Nephron (organoid): ENCODE measurements around the gene ALPG.
"Not testable (repeated sequence)": the region's sequence is repeated elsewhere in the genome, so short reads cannot be mapped to it uniquely, and the experiment has no call there.

Experiments
- H3K27ac Mint-ChIP-seq, 3 experiments: 2 replicates each; pipeline ENCODE4 v1.8.0; 2020; ENCODE audit warnings: mixed read lengths in 3 of 3, mild to moderate bottlenecking in 2 of 3, moderate library complexity in 1 of 3
- H3K27me3 Mint-ChIP-seq: 2 replicates; pipeline ENCODE4 v1.8.0; 2021; ENCODE audit warnings: low read depth, mild to moderate bottlenecking, moderate library complexity, mixed read lengths
- H3K36me3 Mint-ChIP-seq: 2 replicates; pipeline ENCODE4 v1.8.0; 2020; ENCODE audit warnings: low read depth, mixed read lengths
- H3K4me1 Mint-ChIP-seq: 2 replicates; pipeline ENCODE4 v1.8.0; 2020; ENCODE audit warnings: mixed read lengths
- H3K4me3 Mint-ChIP-seq, 3 experiments: 2 replicates each; pipeline ENCODE4 v1.8.0; 2020; ENCODE audit warnings: mild to moderate bottlenecking in 3 of 3, mixed read lengths in 3 of 3, moderate library complexity in 2 of 3
- H3K9me3 Mint-ChIP-seq: 2 replicates; pipeline ENCODE4 v1.8.0; 2020; ENCODE audit warnings: mixed read lengths
- TF ChIP-seq, protein P1 (sequence below), 3 experiments: fragments of 200-600 bp; sonication (generic); IDR thresholded peaks; one replicate each; pipeline ENCODE4 v1.5.0; 2021; ENCODE audit warnings: antibody characterized with exemption in 3 of 3; ENCODE audit not compliant: unreplicated experiment in 3 of 3

Gene ALPG

GRCh38 chr2:232406556-232407310 lies at the start of gene ALPG:
ALPG (plus strand) TSS chr2:232406844; CDS start chr2:232406895, 51 bp downstream.
- no peaks in the 10 kb centered on the region for H3K36me3 Mint-ChIP-seq
- no peaks in the 10 kb centered on the region for H3K4me1 Mint-ChIP-seq
- H3K27me3 Mint-ChIP-seq = peaks cover 34% of the 10 kb centered on the region
- H3K27ac Mint-ChIP-seq = no peak within 1 kb of the TSS
- H3K9me3 Mint-ChIP-seq = no peaks in the 10 kb centered on the region
- no peak within 1 kb of the TSS for H3K4me3 Mint-ChIP-seq
- TF ChIP-seq, protein P1, sequence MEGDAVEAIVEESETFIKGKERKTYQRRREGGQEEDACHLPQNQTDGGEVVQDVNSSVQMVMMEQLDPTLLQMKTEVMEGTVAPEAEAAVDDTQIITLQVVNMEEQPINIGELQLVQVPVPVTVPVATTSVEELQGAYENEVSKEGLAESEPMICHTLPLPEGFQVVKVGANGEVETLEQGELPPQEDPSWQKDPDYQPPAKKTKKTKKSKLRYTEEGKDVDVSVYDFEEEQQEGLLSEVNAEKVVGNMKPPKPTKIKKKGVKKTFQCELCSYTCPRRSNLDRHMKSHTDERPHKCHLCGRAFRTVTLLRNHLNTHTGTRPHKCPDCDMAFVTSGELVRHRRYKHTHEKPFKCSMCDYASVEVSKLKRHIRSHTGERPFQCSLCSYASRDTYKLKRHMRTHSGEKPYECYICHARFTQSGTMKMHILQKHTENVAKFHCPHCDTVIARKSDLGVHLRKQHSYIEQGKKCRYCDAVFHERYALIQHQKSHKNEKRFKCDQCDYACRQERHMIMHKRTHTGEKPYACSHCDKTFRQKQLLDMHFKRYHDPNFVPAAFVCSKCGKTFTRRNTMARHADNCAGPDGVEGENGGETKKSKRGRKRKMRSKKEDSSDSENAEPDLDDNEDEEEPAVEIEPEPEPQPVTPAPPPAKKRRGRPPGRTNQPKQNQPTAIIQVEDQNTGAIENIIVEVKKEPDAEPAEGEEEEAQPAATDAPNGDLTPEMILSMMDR (IDR thresholded peaks at IDR 0.05; ENCODE audit: unreplicated experiment in 3 of 3) = no peak

DNA sequence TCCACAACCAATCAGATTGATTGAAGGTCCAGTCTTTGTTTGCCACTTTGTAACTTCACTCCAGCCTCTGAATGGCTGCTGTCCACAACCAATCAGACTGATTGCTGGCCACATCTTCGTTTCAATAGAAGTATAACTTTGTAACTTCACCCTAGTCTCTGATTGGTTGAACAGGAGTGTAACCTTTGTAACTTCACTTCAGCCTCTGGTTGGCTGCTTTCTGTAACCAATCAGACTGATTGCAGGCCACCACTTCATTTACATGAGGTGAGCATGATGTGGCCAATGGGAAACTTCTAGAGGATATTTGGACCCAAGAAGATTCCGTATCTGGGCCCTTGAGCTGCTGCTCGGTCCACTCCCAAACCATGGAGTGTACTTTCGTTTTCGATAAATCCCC lies 45.0 kb upstream of the ALPG start:
- Mint-ChIP-seq H3K4me1 (no peaks in the 10 kb centered on the region), H3K4me3 (no peak overlapping the region), H3K27ac (no peak overlapping the region), H3K36me3 (no peaks in the 10 kb centered on the region), H3K9me3 (peaks cover 4% of the 10 kb centered on the region), H3K27me3 (no peaks in the 10 kb centered on the region)
- TF ChIP-seq, protein P1 (IDR thresholded peaks at IDR 0.05; ENCODE audit: unreplicated experiment in 3 of 3) = no peak

- Mint-ChIP-seq H3K4me1 (no peaks in the 10 kb centered on the region), H3K4me3 (no peak overlapping the region), H3K27ac (no peak overlapping the region), H3K36me3 (no peaks in the 10 kb centered on the region), H3K9me3 (peaks cover 4% of the 10 kb centered on the region), H3K27me3 (no peaks in the 10 kb centered on the region)
- TF ChIP-seq, protein P1 (IDR thresholded peaks at IDR 0.05; ENCODE audit: unreplicated experiment in 3 of 3) = no peak
Measured at GRCh38 chr2:232362174-232362900, 44.3 kb upstream of the ALPG start.

GRCh38 chr2:232363064-232363783 lies 43.4 kb upstream of the ALPG start:
- not testable (repeated sequence) for H3K36me3 Mint-ChIP-seq, H3K27ac Mint-ChIP-seq, H3K27me3 Mint-ChIP-seq, H3K4me1 Mint-ChIP-seq, H3K4me3 Mint-ChIP-seq, H3K9me3 Mint-ChIP-seq

DNA sequence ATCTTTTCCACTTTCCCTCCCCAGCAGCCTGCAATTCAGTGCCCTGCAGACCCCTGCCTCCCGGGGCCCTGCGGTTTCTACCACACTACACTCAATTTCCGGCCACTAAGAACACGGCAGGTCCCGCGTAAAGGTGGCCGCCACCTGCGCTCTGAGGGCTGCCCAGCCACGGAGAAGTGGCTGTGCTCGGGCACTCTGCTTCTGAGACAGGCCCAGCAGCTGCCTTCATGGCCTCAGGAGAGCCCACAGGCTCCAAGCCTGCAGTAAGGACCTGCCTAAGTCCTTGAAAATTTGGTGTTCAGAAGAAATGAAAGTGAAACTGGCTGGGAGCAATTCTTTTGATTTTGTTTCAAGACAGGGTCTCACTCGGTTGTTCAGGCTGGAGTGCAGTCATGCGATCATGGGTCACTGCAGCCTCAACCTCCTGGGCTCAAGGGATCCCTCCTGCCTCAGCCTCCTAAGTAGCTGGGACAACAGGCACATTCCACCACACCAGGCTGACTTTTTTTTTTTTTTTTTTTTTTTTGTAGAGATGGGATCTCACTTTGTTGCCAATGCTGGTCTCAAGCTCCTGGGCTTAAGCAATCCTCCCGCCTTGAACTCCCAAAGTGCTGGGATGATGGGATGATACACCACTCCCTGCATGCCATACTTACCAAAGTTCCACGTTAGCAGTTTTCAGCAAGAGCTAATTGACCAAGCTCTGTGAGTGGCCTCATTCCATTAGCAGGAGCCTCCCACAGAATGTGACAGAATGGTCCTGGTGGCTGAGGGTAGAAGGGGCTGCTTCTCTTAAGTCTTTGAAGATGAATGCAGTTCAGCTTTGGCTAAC lies 42.6 kb upstream of the ALPG start:
- TF ChIP-seq, protein P1 (IDR thresholded peaks at IDR 0.05; ENCODE audit: unreplicated experiment in 3 of 3) = no peak
- no peaks in the 10 kb centered on the region for H3K36me3 Mint-ChIP-seq
- no peak overlapping the region for H3K27ac Mint-ChIP-seq
- H3K27me3 Mint-ChIP-seq = peaks cover 1% of the 10 kb centered on the region
- H3K4me1 Mint-ChIP-seq = no peaks in the 10 kb centered on the region
- peaks cover 4% of the 10 kb centered on the region for H3K9me3 Mint-ChIP-seq
- no peak overlapping the region for H3K4me3 Mint-ChIP-seq

DNA sequence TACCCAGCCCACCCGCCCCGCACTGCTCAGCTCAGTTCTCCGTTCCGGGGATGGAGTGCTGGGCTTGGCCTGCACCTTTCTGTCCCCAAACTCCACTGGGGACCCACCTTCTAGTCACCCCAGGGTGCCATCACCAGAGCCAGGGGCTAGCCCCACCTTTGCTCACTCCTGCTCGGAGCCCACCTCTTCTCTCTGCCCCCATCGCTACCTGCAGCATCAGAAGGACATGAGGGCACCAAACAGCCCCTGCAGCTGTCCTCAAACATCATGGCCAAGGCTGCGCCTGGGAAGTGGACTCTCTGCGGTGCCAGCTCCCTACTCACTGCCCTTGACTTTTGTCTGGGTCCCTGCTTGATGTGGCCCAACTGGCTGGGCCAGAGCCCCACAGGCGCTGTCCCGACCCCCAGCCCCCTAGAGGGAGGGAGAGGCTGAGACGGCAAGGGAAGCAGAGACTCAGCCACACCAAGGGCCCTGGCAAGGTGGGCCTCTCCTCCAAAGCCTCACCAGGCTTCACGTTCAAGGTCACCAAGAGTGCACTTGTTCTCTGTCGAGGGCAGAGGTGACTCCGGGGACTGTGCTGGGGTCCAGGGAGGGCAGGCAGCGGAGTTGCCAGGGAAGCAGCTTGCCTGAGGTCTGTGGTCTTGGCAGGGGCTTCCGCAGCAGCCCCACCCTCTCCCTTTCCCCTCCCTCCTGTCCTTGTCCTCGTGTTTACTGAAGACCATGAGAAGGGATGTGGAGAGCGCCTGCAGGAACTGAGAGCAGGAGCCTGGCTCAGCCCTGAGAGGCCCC lies 41.6 kb upstream of the ALPG start:
- not testable (repeated sequence) for H3K4me3 Mint-ChIP-seq, H3K9me3 Mint-ChIP-seq, H3K27me3 Mint-ChIP-seq, H3K27ac Mint-ChIP-seq, H3K4me1 Mint-ChIP-seq, H3K36me3 Mint-ChIP-seq
